HUES6 (cell line): ENCODE results near the gene ARHGEF19.
"Not testable (repeated sequence)": the region's sequence is repeated elsewhere in the genome, so short reads cannot be mapped to it uniquely, and the experiment has no call there.

Experiments
- H3K27ac ChIP-seq: 2 replicates; pipeline ENCODE4 v1.7.0; 2013; ENCODE audit warnings: low read depth, mild to moderate bottlenecking, low read length, inconsistent platforms
- H3K27me3 ChIP-seq: 2 replicates; pipeline ENCODE4 v1.6.1; 2013; ENCODE audit warnings: low read length; ENCODE audit not compliant: control insufficient read depth, insufficient read depth
- H3K36me3 ChIP-seq: 2 replicates; pipeline ENCODE4 v1.6.1; 2013; ENCODE audit warnings: low read length; ENCODE audit not compliant: control insufficient read depth, insufficient read depth
- H3K4me1 ChIP-seq: 2 replicates; pipeline ENCODE4 v1.6.1; 2013; ENCODE audit warnings: low read length; ENCODE audit not compliant: control insufficient read depth, insufficient read depth
- H3K4me3 ChIP-seq: 2 replicates; pipeline ENCODE4 v1.5.1; 2013; ENCODE audit warnings: low read depth, low read length
- H3K9ac ChIP-seq: one replicate; pipeline ENCODE4 v1.6.1; 2013; ENCODE audit warnings: mild to moderate bottlenecking, low read length
- H3K9me3 ChIP-seq: 2 replicates; pipeline ENCODE4 v1.6.1; 2013; ENCODE audit warnings: low read depth, low read length; ENCODE audit not compliant: control insufficient read depth, insufficient read depth

ARHGEF19 gene

DNA sequence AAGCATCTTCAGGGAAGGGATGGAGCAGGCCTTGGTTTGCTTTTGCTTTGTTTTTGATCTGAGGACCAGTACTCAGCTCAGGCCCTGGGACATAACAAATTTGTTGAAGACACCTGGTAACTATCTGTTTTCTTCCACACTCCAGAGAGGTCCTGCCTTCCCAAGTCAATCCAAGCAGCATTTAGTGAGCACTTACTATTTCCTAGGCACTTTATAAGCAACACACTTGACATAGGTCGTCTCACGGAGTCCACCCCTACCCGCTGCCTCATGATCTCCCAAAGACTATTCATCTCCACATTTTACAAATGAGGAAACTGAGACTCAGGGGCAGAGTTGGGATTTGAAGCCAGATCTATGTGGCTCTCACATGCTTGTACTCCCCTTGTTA lies 42.2 kb downstream of the ARHGEF19 start:
- no peak overlapping the region for H3K4me3 ChIP-seq
- H3K4me1 ChIP-seq: peaks cover 47% of the 10 kb centered on the region
- H3K27me3 ChIP-seq: no peaks in the 10 kb centered on the region
- no peaks in the 10 kb centered on the region for H3K36me3 ChIP-seq
- no peak overlapping the region for H3K9ac ChIP-seq
- no peaks in the 10 kb centered on the region for H3K9me3 ChIP-seq
- H3K27ac ChIP-seq: no peak overlapping the region

DNA sequence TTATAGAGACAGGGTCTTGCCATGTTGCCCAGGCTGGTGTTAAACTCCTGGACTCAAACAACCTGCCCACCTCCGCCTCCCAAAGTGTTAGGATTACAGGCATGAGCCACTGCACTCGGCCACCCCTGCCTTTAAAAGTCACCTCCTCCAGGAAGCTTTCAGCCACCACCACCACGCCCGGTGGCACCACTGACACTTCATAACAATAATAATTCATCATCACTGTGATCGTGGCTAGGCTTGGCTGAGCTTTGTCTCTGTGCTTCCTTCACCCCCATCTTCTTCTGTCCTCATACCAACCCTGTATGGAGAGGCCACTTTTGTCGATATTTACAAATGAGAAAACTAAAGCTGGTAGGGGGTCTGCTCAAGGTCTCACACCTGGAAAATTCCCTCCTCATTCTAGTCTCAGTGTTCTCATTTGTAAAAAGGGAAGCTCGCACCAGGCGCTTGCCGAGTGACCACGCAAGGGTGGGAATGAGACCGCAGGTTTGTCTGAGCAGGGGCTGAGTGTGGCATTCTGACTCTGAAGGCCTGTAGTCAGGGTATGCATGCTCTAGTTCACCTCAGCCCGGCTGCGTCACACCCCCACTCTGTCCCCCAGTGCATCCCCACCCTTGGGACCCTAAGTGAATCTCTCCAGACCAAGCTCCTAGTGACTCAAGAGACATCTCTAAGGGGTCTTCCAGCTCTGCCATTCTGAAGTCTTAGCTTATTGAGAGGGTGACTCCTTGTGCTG lies 43.7 kb downstream of the ARHGEF19 start:
- H3K9ac ChIP-seq: no peak overlapping the region
- no peaks in the 10 kb centered on the region for H3K27me3 ChIP-seq
- H3K9me3 ChIP-seq: no peaks in the 10 kb centered on the region
- H3K36me3 ChIP-seq: no peaks in the 10 kb centered on the region
- no peak overlapping the region for H3K4me3 ChIP-seq
- no peak overlapping the region; the same call in 1 of the 2 replicates for H3K27ac ChIP-seq
- H3K4me1 ChIP-seq: peaks cover 52% of the 10 kb centered on the region

DNA sequence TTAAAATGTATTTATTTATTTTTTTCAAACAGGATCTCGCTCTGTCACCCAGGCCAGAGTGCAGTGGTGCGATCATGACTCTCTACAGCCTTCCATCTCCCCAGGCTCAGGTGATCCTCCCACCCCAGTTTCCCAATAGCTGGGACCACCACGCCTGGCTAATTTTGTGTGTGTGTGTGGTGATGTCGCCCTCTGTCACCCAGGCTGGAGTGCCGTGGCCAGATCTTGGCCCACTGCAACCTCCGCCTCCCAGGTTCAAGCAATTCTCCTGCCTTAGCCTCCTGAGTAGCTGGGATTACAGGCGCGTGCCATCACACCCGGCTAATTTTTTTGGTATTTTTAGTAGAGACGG lies 44.3 kb downstream of the ARHGEF19 start:
- H3K27me3 ChIP-seq, H3K9me3 ChIP-seq, H3K9ac ChIP-seq, H3K27ac ChIP-seq, H3K36me3 ChIP-seq: not testable (repeated sequence)
- Histone ChIP-seq H3K4me3 (peak overlapping the region; percentile 57), H3K4me1 (peaks cover 52% of the 10 kb centered on the region)

DNA sequence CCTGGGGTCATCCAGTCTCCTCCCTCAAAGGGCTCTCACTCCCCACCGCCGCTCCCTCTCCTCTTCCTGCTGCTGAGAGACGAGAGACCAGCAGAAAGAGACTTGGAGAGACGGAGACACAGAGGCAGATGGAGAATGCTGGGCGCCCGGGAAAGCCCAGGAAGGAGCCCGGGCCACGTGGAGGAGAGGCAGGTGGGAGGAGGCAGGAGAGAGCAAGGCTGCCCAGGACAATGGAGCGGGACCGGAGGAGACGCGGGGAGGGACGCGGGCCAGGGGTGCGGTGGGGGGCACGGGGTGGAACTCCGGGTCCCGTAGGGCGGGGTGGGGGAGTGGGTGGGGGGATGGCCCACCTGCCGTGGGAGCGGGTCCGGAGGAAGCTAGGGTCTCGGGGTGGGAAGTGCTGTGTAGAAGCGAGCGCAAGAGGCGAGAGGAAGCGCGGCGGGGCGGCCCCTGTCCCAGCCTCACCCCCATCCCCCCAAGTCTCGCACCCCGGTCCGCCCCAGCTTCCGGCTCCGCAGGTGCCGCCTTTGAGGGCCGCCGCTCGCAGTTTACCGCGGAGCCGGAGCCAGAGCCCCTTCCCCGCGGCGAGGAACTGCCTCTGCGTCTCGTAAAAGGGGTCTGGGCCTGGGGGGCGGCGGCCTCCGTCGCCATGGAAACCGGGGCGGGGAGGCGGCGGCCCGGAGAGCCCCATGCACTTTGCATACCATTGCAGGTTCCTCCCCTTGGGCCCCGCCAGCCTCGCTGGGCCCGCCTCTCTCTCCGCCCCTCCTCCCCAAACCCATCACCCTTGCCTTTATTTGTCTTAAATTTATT lies 44.9 kb downstream of the ARHGEF19 start:
- Histone ChIP-seq H3K27ac (peak overlapping the region; percentile 88; the same call in 1 of the 2 replicates), H3K36me3 (no peaks in the 10 kb centered on the region), H3K27me3 (no peaks in the 10 kb centered on the region), H3K9ac (peak overlapping the region; percentile 81), H3K4me1 (peaks cover 52% of the 10 kb centered on the region), H3K4me3 (peak overlapping the region; percentile 57), H3K9me3 (no peaks in the 10 kb centered on the region)

DNA sequence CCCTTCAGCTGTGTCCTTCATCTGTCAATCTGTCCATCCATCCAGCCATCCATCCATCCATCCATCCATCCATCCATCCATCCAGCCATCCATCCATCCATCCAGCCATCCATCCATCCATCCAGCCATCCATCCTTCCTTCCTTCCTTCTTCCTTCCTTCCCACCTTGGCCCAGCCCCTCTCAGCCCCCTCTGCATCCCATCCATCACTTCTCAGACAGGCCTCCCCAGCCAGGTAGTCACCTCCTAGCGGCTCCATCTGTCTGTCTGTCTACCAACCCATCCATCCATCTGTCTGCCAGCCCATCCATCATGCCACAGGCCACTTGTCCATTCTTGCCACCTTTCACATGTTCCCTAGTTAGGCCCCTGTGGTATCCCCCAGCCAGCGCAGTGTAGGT lies 46.3 kb downstream of the ARHGEF19 start:
- peaks cover 54% of the 10 kb centered on the region for H3K4me1 ChIP-seq
- no peaks in the 10 kb centered on the region for H3K27me3 ChIP-seq
- H3K36me3 ChIP-seq: no peaks in the 10 kb centered on the region
- H3K9ac ChIP-seq: no peak overlapping the region
- H3K4me3 ChIP-seq: no peak overlapping the region
- H3K9me3 ChIP-seq: no peaks in the 10 kb centered on the region
- H3K27ac ChIP-seq: no peak overlapping the region

DNA sequence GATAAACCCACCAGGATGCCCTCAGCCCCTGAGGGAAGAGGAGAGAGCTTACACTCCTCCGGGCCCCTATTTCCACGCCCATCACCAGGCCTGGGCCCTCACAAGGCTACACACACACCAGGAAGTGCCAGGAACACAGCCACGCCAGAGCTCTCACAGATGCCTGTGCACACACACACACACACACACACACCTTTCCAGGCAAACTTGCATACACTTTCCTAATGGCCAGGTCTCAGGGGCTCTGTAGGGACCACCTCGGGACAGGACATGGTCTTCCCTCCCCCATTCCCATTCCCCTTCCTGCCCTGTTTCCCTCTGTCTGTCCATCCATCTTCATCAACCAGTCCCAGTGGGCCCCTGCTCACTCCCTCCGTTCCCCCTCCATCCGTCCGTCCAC lies 46.9 kb downstream of the ARHGEF19 start:
- no peak overlapping the region for H3K27ac ChIP-seq
- peaks cover 54% of the 10 kb centered on the region for H3K4me1 ChIP-seq

DNA sequence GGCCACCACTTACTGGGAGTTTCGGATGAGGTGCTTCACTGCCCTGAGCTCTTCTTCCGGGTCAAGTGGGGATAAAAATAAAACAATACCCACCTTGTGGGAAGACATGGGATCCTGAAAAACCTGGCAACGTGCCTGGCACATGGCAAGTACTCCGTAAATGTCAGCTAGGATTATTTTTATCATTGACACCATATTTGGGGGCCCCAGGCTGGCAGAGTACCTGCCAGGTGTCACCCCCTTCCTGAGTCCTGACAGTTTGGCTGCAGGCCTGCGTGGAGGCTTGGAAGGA lies 47.4 kb downstream of the ARHGEF19 start:
- no peak overlapping the region for H3K27ac ChIP-seq
- H3K4me3 ChIP-seq: no peak overlapping the region
- no peak overlapping the region for H3K9ac ChIP-seq
- no peaks in the 10 kb centered on the region for H3K27me3 ChIP-seq
- no peaks in the 10 kb centered on the region for H3K9me3 ChIP-seq
- H3K4me1 ChIP-seq: peaks cover 54% of the 10 kb centered on the region
- H3K36me3 ChIP-seq: no peaks in the 10 kb centered on the region

More for the DNA sequence above, 46.9 kb downstream of the ARHGEF19 start:
- Histone ChIP-seq H3K36me3 (no peaks in the 10 kb centered on the region), H3K4me3 (no peak overlapping the region), H3K9me3 (no peaks in the 10 kb centered on the region), H3K9ac (no peak overlapping the region), H3K27me3 (no peaks in the 10 kb centered on the region)

DNA sequence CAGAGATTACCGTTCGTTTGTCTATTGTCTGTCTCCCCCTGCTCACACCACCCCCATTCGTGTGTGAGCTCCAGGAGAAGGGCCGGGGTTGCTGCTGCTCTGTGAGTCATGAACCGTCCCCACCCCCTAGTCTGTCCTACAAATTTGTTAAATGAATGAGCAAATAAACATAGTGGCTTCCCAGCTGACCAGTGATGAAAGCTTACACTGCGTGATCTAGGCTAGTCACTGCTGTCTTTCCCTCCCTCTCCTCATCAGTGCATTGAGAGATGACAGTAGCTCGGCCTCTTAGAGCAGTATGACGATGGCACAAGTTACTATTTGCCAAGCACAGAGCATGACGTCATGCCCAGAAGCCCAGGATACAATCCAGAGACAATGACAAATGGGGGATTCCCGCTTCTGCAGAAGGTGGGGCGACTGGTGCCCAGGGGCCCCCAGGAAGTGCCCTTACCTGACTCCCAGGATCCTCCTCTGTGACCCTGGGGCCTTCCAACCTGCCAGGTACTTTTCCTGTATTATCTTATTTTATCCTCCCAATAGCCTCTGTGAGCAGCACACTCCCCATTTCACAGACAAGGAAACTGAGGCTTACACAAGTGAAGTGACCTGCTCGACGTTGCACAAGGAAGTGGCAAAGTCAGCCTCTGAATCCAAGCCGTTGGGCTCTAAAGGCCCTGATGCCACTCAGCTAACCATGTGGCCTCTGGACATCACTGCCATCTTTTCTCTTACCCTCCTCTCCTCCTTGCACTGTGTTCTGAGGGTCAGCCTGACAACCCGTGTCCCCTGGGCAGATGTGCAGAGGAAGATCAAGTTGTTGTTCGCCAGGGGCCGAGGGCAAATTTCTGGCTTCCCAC lies 48.0 kb downstream of the ARHGEF19 start:
- Histone ChIP-seq H3K27me3 (no peaks in the 10 kb centered on the region), H3K4me1 (peaks cover 54% of the 10 kb centered on the region), H3K9me3 (no peaks in the 10 kb centered on the region), H3K27ac (no peak overlapping the region), H3K9ac (peak overlapping the region; percentile 10), H3K4me3 (no peak overlapping the region), H3K36me3 (no peaks in the 10 kb centered on the region)

DNA sequence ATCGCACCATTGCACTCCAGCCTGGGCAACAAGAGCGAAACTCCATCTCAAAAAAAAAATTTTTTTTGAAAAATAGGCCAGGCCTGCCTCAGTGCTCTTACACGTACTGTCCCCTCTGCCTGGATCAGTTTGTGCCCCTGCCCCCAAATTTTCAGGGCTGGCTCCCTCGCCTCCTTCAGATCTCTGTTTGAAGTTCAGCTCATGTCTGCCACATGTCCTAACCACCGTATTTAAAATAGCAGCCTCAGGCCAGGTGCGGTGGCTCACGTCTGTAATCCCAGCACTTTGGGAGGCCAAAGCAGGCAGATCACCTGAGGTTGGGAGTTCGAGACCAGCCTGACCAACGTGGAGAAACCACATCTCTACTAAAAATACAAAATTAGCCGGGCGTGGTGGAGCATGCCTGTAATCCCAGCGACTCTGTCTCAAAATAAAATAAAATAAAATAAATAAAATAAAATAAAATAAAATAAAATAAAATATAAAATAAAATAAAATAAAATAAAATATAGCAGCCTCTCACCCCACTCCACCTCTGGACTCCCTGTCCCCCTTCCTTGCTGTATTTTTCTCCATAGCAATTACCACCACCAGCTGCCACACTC lies 48.7 kb downstream of the ARHGEF19 start:
- Histone ChIP-seq H3K9ac (peak overlapping the region; percentile 10), H3K4me1 (peaks cover 46% of the 10 kb centered on the region)
- H3K4me3 ChIP-seq, H3K9me3 ChIP-seq, H3K27ac ChIP-seq, H3K36me3 ChIP-seq, H3K27me3 ChIP-seq: not testable (repeated sequence)

DNA sequence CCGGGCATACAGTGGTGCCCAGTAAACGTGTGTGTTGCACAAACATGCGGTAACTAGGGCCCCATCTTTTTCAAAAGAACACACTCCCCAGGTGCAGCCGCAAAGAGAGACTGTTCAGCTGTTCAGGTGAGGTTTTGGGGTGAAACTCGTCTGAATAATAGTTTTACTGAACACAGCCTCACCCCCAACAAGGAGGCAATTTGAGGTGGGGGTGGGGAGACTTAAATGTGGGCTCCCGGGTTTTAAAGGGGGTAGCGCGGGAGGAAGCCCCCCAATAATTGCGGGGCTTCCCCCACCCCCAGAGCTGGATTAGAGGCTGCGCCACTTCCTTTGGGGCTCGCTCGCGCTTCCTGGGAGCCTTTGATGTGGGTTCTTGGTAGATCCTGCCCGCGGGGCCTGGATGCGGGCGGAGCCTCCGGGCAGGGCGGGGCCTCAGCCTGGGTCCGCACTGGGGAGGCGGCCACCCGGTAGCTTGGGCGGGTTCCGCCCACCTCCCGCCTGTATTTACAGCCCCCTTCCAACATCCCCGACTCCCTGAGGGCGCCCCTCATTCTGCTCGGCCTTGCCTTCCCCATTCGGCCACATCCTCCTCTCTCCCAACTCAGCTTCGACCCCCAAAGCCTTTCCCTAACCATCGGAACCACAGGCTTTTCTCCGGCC lies 50.2 kb downstream of the ARHGEF19 start:
- Histone ChIP-seq H3K9ac (peak overlapping the region; percentile 48), H3K27ac (peak overlapping the region; percentile 58; the same call in 1 of the 2 replicates), H3K4me3 (peak overlapping the region; percentile 54)

More for the DNA sequence above, 50.2 kb downstream of the ARHGEF19 start:
- no peaks in the 10 kb centered on the region for H3K27me3 ChIP-seq
- H3K4me1 ChIP-seq: peaks cover 39% of the 10 kb centered on the region
- H3K36me3 ChIP-seq: no peaks in the 10 kb centered on the region
- no peaks in the 10 kb centered on the region for H3K9me3 ChIP-seq
